ENCODE data around the gene IQSEC1.

The IQSEC1 gene

DNA sequence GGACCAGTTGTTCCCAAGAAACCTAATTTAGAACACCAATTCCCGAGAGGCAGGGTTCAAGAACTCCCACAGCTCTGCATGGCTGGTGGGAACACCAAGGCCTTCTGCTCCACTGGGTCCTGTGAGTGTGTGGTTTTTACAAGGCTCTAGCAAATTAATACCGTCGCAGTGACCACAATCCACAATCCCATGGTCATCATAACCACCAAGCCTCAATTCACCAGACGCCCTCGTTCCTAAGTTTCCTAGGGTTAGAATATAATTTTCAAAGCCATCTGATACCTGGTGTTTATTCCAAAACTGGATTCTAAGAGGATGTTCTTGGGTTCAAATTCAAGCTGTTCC, 116.9 kb downstream of the IQSEC1 start:
- DNase-seq (ENCODE audit: low spot score), result no peak
- TF ChIP-seq, protein P1, sequence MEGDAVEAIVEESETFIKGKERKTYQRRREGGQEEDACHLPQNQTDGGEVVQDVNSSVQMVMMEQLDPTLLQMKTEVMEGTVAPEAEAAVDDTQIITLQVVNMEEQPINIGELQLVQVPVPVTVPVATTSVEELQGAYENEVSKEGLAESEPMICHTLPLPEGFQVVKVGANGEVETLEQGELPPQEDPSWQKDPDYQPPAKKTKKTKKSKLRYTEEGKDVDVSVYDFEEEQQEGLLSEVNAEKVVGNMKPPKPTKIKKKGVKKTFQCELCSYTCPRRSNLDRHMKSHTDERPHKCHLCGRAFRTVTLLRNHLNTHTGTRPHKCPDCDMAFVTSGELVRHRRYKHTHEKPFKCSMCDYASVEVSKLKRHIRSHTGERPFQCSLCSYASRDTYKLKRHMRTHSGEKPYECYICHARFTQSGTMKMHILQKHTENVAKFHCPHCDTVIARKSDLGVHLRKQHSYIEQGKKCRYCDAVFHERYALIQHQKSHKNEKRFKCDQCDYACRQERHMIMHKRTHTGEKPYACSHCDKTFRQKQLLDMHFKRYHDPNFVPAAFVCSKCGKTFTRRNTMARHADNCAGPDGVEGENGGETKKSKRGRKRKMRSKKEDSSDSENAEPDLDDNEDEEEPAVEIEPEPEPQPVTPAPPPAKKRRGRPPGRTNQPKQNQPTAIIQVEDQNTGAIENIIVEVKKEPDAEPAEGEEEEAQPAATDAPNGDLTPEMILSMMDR (IDR thresholded peaks at IDR 0.05; ENCODE audit: extremely low read depth, missing control alignments), result no peak

DNA sequence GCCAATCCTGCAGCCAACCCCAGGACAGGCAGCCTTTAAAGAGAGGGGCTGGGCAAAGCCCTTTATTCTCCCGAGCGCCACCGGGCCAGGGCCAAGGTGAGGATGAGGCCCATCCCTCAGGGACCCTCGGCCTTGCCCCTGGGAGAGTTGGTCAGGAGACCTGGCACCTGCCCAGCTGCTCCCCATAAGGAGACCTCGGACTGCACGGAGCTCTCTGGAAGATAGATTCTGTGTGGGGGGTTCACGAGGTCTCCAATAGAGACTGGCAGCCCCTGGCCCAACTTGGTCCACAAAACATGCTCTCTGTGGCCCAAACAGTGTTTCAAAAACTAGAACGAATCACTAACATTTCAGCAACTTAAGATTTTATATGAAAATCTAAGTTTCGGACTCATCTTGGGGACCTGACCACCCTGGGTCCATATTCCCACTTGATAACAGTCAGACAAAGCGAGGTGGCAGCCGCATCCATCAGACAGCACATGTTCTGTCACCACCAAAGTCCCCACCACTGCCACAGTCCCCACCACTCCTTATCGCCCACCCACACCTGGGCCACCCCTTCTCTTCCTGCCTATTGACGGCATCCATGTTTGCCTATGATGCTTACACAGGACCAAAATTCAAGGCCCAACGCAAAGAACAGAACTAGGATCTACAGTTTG, 117.4 kb downstream of the IQSEC1 start:
- TF ChIP-seq, protein P1 (IDR thresholded peaks at IDR 0.05; ENCODE audit: extremely low read depth, missing control alignments), result no peak
- no peak for DNase-seq (ENCODE audit: low spot score)

DNA sequence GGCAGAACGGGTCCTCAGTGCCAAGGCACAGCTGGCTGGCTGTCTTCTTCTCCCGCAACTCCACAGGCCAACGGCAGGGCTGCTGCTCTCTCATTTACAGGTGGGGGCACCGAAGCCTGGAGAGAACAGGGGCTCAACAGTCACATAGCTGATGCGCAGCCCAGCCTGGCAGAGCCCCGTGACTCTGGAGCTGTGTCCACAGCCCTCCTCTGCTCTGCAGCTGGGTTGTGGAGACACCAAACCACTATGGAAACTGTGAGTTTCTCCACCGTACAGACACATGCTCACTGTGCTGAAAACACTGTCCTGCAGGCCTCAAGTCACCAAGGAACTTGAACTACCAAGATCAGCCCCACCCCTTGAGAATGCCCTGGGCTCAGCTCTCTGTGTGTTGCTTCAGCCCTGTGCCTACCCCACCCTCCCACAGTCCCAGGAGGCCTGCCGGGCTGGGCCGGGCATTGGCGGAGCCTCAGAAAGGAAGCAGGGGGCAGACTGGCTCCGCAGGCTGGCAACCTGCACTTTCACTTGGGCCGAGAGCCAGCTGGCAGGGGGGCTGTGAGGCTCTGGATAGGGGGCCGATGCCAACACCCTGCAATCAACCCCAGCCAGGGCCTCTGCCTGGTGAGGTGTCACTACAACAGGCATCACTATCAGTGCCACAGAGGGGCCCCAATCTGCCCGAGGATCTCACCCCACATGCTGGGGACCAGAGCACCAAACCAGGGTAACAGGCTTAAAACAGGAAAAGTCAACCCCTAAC, 118.2 kb downstream of the IQSEC1 start:
- no peak for DNase-seq (ENCODE audit: low spot score)
- TF ChIP-seq, protein P1 (IDR thresholded peaks at IDR 0.05; ENCODE audit: extremely low read depth, missing control alignments), result no peak

DNA sequence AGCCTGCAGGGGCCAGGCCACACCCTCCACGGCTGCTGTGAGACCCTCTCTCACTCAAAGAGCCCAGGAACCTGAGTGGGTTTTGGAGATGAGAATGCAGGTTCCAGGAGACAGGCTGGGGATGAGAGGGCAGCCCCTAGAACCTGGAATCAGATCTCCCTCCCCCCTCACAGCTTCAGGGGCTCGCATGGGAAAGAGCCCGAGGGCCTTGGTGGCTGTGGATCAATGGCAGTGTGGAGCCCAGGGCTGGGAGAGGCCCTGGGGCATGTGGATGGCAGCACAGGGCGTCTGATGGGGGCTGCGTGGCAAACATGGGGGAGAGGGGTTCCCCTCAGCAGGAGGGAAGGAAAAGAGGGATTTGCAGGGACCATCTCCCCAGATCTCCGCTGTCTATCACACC, 119.0 kb downstream of the IQSEC1 start:
- no peak for DNase-seq (ENCODE audit: low spot score)
- TF ChIP-seq, protein P1 (IDR thresholded peaks at IDR 0.05; ENCODE audit: extremely low read depth, missing control alignments), result no peak

DNA sequence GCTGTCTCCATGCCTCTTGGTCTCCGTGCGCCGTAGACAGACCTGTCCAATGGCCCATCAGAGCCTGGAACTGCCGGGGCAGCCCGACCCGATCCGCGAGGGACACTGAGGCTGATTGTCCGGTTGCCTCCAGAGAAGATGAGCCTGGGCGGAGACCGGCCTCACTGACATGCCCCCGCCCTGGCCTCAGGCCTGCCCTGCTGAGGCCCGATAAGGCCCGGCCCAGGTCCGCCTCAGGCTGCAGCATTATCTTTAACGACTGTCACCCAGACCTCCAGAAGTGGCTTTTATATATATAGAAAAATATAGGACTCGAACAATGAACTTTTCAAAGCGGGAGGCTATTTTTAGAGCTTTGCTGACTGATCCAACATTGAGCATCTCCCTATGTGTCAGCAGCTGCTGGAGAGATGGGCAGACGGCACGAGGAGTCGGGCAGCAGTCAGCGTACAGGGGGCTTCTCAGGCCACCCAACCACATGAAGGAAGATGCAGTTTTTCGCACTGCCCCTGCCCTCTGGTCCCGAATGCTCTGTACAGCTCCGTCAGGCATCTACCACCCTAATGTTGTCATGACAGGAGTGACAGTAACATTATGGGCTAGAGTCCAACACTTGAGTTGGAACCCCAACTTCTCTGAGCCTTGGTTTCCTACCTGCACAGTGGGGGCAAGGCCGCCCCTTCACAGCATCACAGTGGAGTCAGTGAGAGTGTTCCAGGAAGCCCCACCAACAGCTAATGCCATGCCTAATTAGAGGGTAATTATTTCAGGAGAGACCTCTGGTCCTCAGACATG, 119.8 kb downstream of the IQSEC1 start:
- TF ChIP-seq, protein P1 (IDR thresholded peaks at IDR 0.05; ENCODE audit: extremely low read depth, missing control alignments), result no peak

DNA sequence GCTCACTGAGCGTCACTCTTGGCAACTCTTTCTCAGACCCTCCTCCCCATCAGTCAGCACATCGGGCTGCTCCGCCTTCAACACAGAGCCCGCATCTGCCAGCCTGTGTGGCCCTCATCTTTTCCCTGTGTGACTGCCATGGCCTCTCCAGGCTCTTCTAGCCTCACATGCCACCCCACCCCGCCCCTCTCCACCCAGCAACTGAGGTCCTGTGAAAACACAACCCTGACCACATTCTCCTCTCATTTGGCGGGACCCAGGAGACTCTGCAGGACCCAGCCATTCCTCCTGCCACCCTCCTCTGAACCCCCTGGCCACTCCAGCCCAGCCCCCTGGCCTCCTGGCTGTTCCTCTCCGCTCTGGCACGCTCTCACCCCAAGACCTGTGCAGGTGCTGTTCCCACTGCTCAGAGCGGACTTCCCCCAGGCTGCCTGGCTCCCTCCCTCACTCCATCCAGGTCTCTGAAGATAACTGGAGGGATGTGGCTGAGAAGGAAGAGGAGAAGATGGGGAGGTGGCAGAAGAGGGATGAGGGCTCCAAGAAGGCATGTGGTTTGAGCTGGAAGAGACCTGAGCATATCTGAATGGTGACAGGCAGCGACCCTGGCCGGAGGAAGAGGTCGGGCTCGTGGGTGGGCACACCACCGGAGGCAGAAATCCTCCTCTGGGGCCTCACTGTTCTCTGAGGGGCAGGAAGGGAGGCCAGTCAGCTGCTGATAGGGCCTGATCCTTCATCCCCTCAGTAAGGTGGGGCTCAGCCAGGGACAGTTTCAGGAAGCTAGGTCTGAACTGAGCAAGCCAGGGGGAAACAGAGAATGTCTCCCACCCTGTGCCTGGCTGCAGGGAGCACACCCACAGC, 120.7 kb downstream of the IQSEC1 start:
- no peak for DNase-seq (ENCODE audit: low spot score)
- TF ChIP-seq, protein P1 (IDR thresholded peaks at IDR 0.05; ENCODE audit: extremely low read depth, missing control alignments), result no peak

More for the DNA sequence above, 119.8 kb downstream of the IQSEC1 start:
- no peak for DNase-seq (ENCODE audit: low spot score)

Data from GM20000 (cell line).